SH-SY5Y (cell line): ENCODE measurements around the gene HOXB2.

ENCODE experiments used
- GATA2 ChIP-seq: IDR thresholded peaks from 2 replicates; pipeline ENCODE4 v1.6.1; 2011; ENCODE audit warnings: mild to moderate bottlenecking, low read depth, low read length
- GATA3 ChIP-seq: IDR thresholded peaks from 2 replicates; pipeline ENCODE4 v1.6.1; 2011; ENCODE audit warnings: low read depth, mild to moderate bottlenecking, low read length, moderate library complexity

- no peak for TF ChIP-seq GATA2
- TF ChIP-seq GATA3: no peak
These were observed 47.8 kb downstream of the HOXB2 start for GRCh38 chr17:48497103-48497502.
